Body of pancreas (tissue), 4 donors: ENCODE data around the gene FIBCD1. TPM values are rescaled to one million over a fixed set of nuclear protein-coding genes. Genes with fewer than 3 reads are reported as not detected.

Experiments
- ATAC-seq: fragments of 150-250 bp; one replicate; pipeline ENCODE4 v1.9.1; 2016
- DNase-seq, 4 donors: peaks; one replicate each; pipeline ENCODE4 v3.0.0-alpha.2; 2019
- H3K27ac ChIP-seq, 4 donors: fragments of 200-600 bp; sonication (generic); 1 replicate in 3 of 4; 2 replicates in 1 of 4; pipeline versions ENCODE4 v1.5.1 to v1.6.1; 2016 to 2019; ENCODE audit warnings: mild to moderate bottlenecking in 1 of 4, mixed read lengths in 1 of 4, moderate library complexity in 1 of 4
- H3K27me3 ChIP-seq, 2 donors: fragments of 200-600 bp; sonication (generic); one replicate each; pipeline ENCODE4 v1.6.0; 2016; ENCODE audit warnings: mild to moderate bottlenecking in 1 of 2
- H3K36me3 ChIP-seq, 2 donors: fragments of 200-600 bp; sonication (generic); replicated peaks in 1 of 2; 2 replicates each; pipeline ENCODE4 v1.5.1; 2016; ENCODE audit warnings: low read depth in 2 of 2; ENCODE audit not compliant: insufficient read depth in 1 of 2
- H3K4me1 ChIP-seq: fragments of 200-600 bp; sonication (generic); one replicate; pipeline ENCODE4 v1.6.0; 2016
- H3K4me3 ChIP-seq, 2 donors: fragments of 200-600 bp; sonication (generic); 1 replicate in 1 of 2; 2 replicates in 1 of 2; pipeline ENCODE4 v1.5.1; 2016 to 2019
- H3K9me3 ChIP-seq, 3 donors: fragments of 200-600 bp; sonication (generic); 1 replicate in 2 of 3; 2 replicates in 1 of 3; pipeline ENCODE4 v1.5.1; 2016
- POLR2A ChIP-seq, 3 donors: fragments of 450-650 bp; IDR thresholded peaks; one replicate each; pipeline ENCODE4 v1.6.1; 2016; ENCODE audit warnings: antibody characterized with exemption in 3 of 3, mild to moderate bottlenecking in 2 of 3
- WGBS, 2 donors: methylation state at CpG; one replicate each; pipeline ENCODE4 v1.1.5; 2017; 5-methylcytosine and 5-hydroxymethylcytosine counted together
- intact Hi-C: fragments of 100-400 bp; cut with DNase I; formaldehyde crosslinking; loops from one replicate; pipeline ENCODE4 v1.15.1; 2023
- total RNA-seq, 2 donors: library from RNA; depleted of rRNA; stranded (reverse); fragments of >200 nt; gene quantifications; one replicate each; pipeline ENCODE4 v1.1.0, GENCODE V29; 2016
- TF ChIP-seq, protein P1 (sequence below), 7 experiments: fragments of 450-650 bp in 4 of 7; fragments of 200-600 bp in 3 of 7; sonication (generic) in 3 of 7; IDR thresholded peaks; one replicate each; pipeline ENCODE4 v1.5.1; 2016 to 2019; ENCODE audit warnings: antibody characterized with exemption in 7 of 7

Gene FIBCD1
- total RNA-seq, 2 donors from 2014 or later = 0.78 TPM; not detected in 1

DNA sequence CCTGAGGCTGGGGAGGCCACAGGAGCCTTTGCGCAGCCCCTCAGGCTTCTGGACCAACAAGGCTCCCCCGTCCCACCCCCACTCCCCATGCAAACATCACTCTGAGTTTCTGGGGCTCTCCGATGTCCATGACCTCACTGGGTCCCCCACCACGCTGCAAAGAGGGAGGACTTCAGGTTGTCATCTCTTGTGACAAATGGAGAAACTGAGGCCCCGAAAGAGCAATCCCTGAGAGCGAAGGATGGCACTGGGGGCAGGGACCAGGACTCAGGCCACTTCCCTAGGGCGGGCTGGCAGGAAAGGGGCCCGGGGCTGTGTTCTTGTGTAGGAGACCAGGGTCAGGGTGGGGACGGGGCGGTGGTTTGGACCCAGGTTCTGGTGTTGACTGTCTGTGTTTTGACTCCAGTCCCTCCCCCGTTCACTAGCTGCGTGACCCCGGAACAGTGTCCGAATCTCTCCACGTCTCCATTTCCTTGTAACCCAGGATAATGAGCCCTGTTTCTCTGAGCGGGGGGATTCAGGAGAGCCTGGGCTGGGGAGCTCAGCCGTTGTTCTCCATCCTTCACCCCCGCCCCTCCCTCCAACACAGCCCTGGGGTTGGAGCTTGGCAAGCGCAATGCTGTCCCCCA, 13.9 kb downstream of the FIBCD1 start:
- intact Hi-C loops = no loop called here
- Histone ChIP-seq H3K36me3 (no peaks in the 10 kb centered on the region), H3K27me3 (no peaks in the 10 kb centered on the region), H3K4me3 (no peak overlapping the region), H3K27ac (no peak overlapping the region), H3K9me3 (no peaks in the 10 kb centered on the region), H3K4me1 (peaks cover 10% of the 10 kb centered on the region)
- 67 to 72% methylated on average over 17 to 19 of the region's 19 CpGs for WGBS, 2 donors
- ATAC-seq (no peak), DNase-seq (no peak)
- TF ChIP-seq POLR2A (IDR thresholded peaks at IDR 0.05) = no peak
- TF ChIP-seq, protein P1, sequence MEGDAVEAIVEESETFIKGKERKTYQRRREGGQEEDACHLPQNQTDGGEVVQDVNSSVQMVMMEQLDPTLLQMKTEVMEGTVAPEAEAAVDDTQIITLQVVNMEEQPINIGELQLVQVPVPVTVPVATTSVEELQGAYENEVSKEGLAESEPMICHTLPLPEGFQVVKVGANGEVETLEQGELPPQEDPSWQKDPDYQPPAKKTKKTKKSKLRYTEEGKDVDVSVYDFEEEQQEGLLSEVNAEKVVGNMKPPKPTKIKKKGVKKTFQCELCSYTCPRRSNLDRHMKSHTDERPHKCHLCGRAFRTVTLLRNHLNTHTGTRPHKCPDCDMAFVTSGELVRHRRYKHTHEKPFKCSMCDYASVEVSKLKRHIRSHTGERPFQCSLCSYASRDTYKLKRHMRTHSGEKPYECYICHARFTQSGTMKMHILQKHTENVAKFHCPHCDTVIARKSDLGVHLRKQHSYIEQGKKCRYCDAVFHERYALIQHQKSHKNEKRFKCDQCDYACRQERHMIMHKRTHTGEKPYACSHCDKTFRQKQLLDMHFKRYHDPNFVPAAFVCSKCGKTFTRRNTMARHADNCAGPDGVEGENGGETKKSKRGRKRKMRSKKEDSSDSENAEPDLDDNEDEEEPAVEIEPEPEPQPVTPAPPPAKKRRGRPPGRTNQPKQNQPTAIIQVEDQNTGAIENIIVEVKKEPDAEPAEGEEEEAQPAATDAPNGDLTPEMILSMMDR (IDR thresholded peaks at IDR 0.05) = no peak

DNA sequence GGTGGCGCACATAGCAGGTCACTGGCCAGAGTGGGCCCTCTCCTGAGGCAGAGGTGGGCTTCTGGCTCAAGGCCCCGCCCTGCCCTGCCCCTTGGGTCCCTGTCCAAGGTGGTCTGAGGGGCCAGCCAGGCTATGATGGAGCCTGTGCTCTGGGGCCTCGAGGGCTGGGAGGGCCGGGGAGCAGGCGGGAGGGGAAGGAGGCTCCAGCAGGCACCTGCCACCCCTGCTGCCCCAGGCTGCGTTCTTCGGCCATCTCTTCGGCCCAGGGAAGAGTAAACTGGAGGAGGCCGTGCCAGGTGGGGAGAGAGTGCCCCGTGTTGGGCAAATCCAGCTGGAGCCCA, 14.6 kb downstream of the FIBCD1 start:
- H3K27me3 ChIP-seq = no peaks in the 10 kb centered on the region
- H3K4me1 ChIP-seq = peaks cover 10% of the 10 kb centered on the region
- intact Hi-C loops = no loop called here
- H3K9me3 ChIP-seq = no peaks in the 10 kb centered on the region
- no peak overlapping the region for H3K4me3 ChIP-seq
- TF ChIP-seq, protein P1 (IDR thresholded peaks at IDR 0.05) = no peak
- DNase-seq (no peak), ATAC-seq (no peak)
- WGBS, 2 donors = 78% methylated on average over 10 of the region's 10 CpGs; no CpG with 5 or more reads in 1 of the 2 donors
- H3K27ac ChIP-seq = no peak overlapping the region
- H3K36me3 ChIP-seq = no peaks in the 10 kb centered on the region

DNA sequence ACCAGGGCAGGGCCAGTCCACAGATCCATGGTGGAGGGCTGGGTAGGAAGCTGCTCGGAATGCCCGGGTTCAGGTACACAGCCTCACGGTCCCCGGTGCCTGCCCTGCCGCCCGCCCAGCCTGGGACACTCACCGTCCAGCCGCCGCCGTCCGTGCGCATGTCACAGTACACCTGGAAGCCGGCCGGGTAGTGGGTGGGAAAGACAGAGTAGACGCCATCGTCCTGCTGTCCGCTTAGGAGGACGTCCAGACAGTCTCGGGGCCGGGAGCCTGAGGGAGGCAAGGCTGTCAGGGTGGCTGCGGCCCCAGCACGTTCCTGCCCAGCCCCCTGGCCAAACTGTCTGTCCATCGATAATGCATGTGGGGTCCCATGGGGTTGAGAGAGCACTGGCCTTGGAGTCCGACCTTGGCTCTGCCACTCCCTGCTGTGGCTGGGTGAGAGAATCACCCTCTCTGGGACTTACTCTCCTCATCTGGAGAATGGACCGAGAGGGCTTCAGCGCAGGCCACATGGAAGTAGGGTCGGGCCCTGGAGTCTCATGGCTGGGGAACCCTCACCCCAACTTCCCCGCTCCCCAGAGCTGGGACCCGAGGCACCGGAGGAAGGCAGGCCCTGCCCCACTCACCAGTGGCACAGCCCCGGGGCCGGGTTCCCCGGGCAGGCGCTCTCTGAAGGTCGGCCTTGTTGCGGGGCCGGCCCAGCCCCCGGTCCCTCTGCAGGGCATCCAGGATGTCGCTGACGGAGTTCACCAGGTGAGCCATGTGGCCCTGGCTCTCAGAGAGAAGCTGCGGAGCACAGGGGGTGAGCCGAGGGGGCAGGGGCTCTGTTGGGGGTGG, 15.2 kb downstream of the FIBCD1 start:
- intact Hi-C loops = no loop called here
- H3K4me1 ChIP-seq = peaks cover 8% of the 10 kb centered on the region
- no peak for DNase-seq
- no peaks in the 10 kb centered on the region for H3K27me3 ChIP-seq
- no peaks in the 10 kb centered on the region for H3K9me3 ChIP-seq
- no peak overlapping the region for H3K4me3 ChIP-seq
- TF ChIP-seq, protein P1 (IDR thresholded peaks at IDR 0.05) = no peak
- no peak for TF ChIP-seq POLR2A (IDR thresholded peaks at IDR 0.05)
- H3K36me3 ChIP-seq = no peaks in the 10 kb centered on the region
- H3K27ac ChIP-seq = no peak overlapping the region
- WGBS, 2 donors = 72 to 75% methylated on average over 2 to 40 of the region's 42 CpGs
- no peak for ATAC-seq

DNA sequence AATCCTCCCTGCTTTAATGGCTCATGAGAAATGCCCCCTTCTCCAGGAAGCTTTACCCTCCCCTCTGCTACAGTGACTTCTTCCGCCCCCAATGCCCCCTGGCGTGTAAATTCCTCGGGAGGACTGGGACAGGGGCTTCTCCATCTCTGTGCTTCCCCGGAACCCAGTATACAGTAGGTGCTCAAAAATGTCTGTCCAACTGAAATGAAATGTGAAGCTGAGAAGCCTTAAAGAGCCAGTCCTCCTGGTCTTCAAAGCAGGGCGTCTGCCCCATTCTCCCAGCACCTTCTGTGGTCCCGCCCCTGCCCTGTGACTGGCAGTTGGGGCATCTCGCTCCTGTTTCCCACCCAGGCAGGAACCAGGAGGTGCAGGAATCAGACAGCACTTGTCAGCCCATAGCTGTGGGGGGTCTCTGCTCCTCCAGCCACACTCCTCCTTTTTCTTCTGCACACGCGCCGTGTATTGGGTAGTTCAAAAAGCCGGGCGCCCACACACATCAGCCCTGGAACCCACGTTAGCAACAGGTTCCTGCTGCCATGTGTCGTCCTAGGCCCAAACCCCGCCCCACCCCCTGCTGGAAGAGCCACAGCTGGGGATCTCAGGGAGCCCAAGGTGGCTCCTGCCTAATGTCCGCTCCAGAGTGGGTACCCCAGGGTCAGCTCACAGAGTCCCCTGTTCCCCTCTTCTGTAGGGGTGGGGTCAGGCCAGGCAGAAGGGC, 16.0 kb downstream of the FIBCD1 start:
- H3K36me3 ChIP-seq = no peaks in the 10 kb centered on the region
- no peaks in the 10 kb centered on the region for H3K9me3 ChIP-seq
- H3K4me1 ChIP-seq = peaks cover under 1% of the 10 kb centered on the region
- TF ChIP-seq, protein P1 (IDR thresholded peaks at IDR 0.05) = no peak
- TF ChIP-seq POLR2A (IDR thresholded peaks at IDR 0.05) = no peak
- no peaks in the 10 kb centered on the region for H3K27me3 ChIP-seq
- intact Hi-C loops = no loop called here
- ATAC-seq (no peak), DNase-seq (no peak)
- no peak overlapping the region for H3K4me3 ChIP-seq
- H3K27ac ChIP-seq = no peak overlapping the region
- 64 to 73% methylated on average over 12 to 16 of the region's 16 CpGs for WGBS, 2 donors
